ENCODE results near the gene RAET1G.

The RAET1G gene

DNA sequence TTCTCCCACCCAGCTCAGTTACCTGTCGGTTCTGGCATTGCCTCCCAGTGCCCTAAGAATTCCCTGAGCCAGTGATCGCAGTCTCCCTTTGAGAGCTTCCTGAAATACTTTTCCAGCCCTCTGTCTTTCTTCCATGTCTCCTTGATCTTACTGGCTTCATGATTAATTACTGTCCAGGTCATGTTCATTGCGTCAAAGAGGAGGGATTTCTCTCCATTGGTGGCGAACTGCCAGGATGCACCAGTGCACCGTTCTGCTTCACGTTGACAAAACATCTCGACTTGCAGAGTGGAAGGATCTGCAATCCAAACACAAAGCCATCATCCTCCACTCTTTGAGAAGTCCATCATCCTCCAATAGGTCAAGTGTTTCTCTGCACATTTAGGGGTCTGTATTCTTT lies 33.6 kb downstream of the RAET1G start:
- H3K4me3 ChIP-seq (IDR thresholded peaks at IDR 0.05; ENCODE audit: insufficient read depth, low read depth, low read length) = no peak overlapping the region
- TF ChIP-seq, protein P1, sequence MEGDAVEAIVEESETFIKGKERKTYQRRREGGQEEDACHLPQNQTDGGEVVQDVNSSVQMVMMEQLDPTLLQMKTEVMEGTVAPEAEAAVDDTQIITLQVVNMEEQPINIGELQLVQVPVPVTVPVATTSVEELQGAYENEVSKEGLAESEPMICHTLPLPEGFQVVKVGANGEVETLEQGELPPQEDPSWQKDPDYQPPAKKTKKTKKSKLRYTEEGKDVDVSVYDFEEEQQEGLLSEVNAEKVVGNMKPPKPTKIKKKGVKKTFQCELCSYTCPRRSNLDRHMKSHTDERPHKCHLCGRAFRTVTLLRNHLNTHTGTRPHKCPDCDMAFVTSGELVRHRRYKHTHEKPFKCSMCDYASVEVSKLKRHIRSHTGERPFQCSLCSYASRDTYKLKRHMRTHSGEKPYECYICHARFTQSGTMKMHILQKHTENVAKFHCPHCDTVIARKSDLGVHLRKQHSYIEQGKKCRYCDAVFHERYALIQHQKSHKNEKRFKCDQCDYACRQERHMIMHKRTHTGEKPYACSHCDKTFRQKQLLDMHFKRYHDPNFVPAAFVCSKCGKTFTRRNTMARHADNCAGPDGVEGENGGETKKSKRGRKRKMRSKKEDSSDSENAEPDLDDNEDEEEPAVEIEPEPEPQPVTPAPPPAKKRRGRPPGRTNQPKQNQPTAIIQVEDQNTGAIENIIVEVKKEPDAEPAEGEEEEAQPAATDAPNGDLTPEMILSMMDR (conservative IDR thresholded peaks at IDR 0.05; ENCODE audit: low read depth, low read length) = no peak
- no peak overlapping the region for H3K9ac ChIP-seq
- H3K27ac ChIP-seq = no peak overlapping the region
- H3K79me2 ChIP-seq (ENCODE audit: insufficient read depth, low read depth) = no peaks in the 10 kb centered on the region
- no peaks in the 10 kb centered on the region for H3K36me3 ChIP-seq (ENCODE audit: insufficient read depth)
- H3K27me3 ChIP-seq (ENCODE audit: insufficient read depth, low read depth) = no peaks in the 10 kb centered on the region
- no peaks in the 10 kb centered on the region for H4K20me1 ChIP-seq (ENCODE audit: insufficient read depth)
- H3K4me1 ChIP-seq (ENCODE audit: low read depth, poor library complexity, severe bottlenecking) = no peaks in the 10 kb centered on the region
- H2AFZ ChIP-seq (ENCODE audit: low read depth) = no peak overlapping the region
- no peak overlapping the region for H3K4me2 ChIP-seq

DNA sequence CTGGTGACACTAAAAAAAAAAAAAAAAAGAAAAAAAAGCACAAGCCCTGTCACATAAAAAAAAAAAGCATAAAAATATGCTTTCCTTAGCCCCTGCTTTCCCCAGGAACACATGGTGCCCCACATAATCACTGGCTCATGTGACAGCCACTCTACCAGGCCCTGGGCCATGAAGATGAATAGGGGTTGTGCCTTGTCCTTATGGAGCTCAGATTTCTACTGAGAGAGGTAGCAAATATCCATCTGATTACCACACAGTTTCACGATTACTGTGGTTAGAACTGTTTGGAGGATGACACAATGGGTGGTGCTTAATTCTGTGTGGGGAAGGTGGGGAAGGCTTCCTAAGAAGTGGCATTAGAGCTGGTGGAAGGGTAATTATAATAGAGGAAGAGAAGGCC lies 34.3 kb downstream of the RAET1G start:
- Histone ChIP-seq H3K79me2 (ENCODE audit: insufficient read depth, low read depth) (no peaks in the 10 kb centered on the region), H4K20me1 (ENCODE audit: insufficient read depth) (no peaks in the 10 kb centered on the region), H3K4me2 (no peak overlapping the region), H3K4me1 (ENCODE audit: low read depth, poor library complexity, severe bottlenecking) (no peaks in the 10 kb centered on the region), H2AFZ (ENCODE audit: low read depth) (no peak overlapping the region), H3K4me3 (IDR thresholded peaks at IDR 0.05; ENCODE audit: insufficient read depth, low read depth, low read length) (no peak overlapping the region), H3K36me3 (ENCODE audit: insufficient read depth) (no peaks in the 10 kb centered on the region), H3K27ac (no peak overlapping the region), H3K27me3 (ENCODE audit: insufficient read depth, low read depth) (no peaks in the 10 kb centered on the region), H3K9ac (no peak overlapping the region)
- TF ChIP-seq, protein P1 (conservative IDR thresholded peaks at IDR 0.05; ENCODE audit: low read depth, low read length) = no peak

DNA sequence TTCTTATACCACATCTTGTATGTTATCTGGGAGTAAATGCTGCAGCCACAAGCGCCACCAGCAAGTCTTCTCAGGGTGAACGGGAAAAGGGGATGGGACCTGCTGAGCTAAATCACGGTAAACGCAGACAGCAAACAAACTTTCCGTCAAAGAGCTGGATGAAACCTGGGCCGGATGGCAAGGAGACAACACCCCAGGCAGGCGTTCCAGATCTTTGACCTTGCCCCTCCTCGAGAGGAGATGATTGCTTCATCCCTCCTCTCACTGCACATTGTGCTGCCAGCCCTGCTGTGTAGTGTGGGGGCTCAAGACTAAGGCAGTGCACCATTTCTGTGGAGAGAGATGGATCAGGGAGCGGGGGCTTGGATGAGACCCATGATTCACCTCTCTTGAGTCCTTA lies 34.8 kb downstream of the RAET1G start:
- TF ChIP-seq, protein P1 (conservative IDR thresholded peaks at IDR 0.05; ENCODE audit: low read depth, low read length) = no peak
- Histone ChIP-seq H3K36me3 (ENCODE audit: insufficient read depth) (no peaks in the 10 kb centered on the region), H4K20me1 (ENCODE audit: insufficient read depth) (no peaks in the 10 kb centered on the region), H3K4me2 (no peak overlapping the region), H2AFZ (ENCODE audit: low read depth) (no peak overlapping the region), H3K79me2 (ENCODE audit: insufficient read depth, low read depth) (no peaks in the 10 kb centered on the region), H3K4me1 (ENCODE audit: low read depth, poor library complexity, severe bottlenecking) (no peaks in the 10 kb centered on the region), H3K27me3 (ENCODE audit: insufficient read depth, low read depth) (no peaks in the 10 kb centered on the region), H3K9ac (no peak overlapping the region), H3K4me3 (IDR thresholded peaks at IDR 0.05; ENCODE audit: insufficient read depth, low read depth, low read length) (no peak overlapping the region), H3K27ac (no peak overlapping the region)

DNA sequence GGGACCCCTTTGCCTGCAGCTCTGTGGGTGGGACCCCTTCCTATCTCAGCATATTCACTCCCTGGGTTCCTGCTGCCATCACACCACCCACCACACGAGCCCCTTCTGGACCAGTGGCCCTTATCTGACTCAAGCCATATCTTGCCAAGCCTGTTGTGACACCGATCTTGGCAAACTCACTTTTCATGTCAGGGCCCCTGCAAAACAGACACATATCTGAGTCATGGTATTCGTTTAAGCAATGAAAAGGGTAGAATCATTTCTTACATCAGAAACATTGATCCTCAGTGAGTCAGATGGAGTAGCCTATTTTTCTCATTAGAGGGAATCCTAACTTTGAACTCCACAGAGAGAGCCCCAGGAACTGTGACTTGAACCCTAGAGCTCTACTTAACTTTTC lies 35.6 kb downstream of the RAET1G start:
- Histone ChIP-seq H2AFZ (ENCODE audit: low read depth) (no peak overlapping the region), H3K4me1 (ENCODE audit: low read depth, poor library complexity, severe bottlenecking) (no peaks in the 10 kb centered on the region), H3K9ac (no peak overlapping the region), H3K27ac (no peak overlapping the region), H3K4me2 (no peak overlapping the region), H3K4me3 (IDR thresholded peaks at IDR 0.05; ENCODE audit: insufficient read depth, low read depth, low read length) (no peak overlapping the region), H4K20me1 (ENCODE audit: insufficient read depth) (no peaks in the 10 kb centered on the region), H3K36me3 (ENCODE audit: insufficient read depth) (no peaks in the 10 kb centered on the region), H3K27me3 (ENCODE audit: insufficient read depth, low read depth) (no peaks in the 10 kb centered on the region), H3K79me2 (ENCODE audit: insufficient read depth, low read depth) (no peaks in the 10 kb centered on the region)
- TF ChIP-seq, protein P1 (conservative IDR thresholded peaks at IDR 0.05; ENCODE audit: low read depth, low read length) = no peak

DNA sequence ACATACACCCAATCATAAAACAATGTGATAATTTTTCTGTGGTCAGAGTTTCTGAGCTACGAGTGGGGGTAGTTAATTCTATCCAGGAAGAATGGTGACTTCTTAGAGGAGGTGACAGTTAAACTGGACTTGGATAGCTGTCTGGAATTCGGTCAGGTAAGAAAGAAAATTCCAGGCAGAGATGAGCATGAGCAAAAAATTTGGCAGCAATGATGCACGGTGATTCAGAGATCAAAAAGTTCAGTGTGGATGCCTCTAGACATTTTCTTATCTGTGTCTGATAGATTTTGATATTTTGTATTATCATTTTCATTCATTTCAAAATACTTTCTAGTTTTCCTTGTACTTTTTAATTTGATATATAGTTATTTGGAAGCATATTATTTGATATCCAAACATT lies 37.0 kb downstream of the RAET1G start:
- TF ChIP-seq, protein P1 (conservative IDR thresholded peaks at IDR 0.05; ENCODE audit: low read depth, low read length) = no peak
- no peaks in the 10 kb centered on the region for H3K36me3 ChIP-seq (ENCODE audit: insufficient read depth)
- H3K79me2 ChIP-seq (ENCODE audit: insufficient read depth, low read depth) = no peaks in the 10 kb centered on the region
- H3K27me3 ChIP-seq (ENCODE audit: insufficient read depth, low read depth) = no peaks in the 10 kb centered on the region
- H3K27ac ChIP-seq = no peak overlapping the region
- H3K4me2 ChIP-seq = no peak overlapping the region
- H3K9ac ChIP-seq = no peak overlapping the region
- no peaks in the 10 kb centered on the region for H4K20me1 ChIP-seq (ENCODE audit: insufficient read depth)
- no peak overlapping the region for H3K4me3 ChIP-seq (IDR thresholded peaks at IDR 0.05; ENCODE audit: insufficient read depth, low read depth, low read length)
- no peaks in the 10 kb centered on the region for H3K4me1 ChIP-seq (ENCODE audit: low read depth, poor library complexity, severe bottlenecking)
- H2AFZ ChIP-seq (ENCODE audit: low read depth) = no peak overlapping the region
